Glutamatergic neuron (in vitro differentiated cells): ENCODE results near the gene ANK3. TPM values are rescaled to one million over a fixed set of nuclear protein-coding genes. Genes with fewer than 3 reads are reported as not detected.

Source experiments
- DNase-seq: peaks from one replicate; pipeline ENCODE4 v3.0.0; 2022
- H3K27ac Mint-ChIP-seq: one replicate; pipeline ENCODE4 v1.8.0; 2020; ENCODE audit warnings: mild to moderate bottlenecking, mixed read lengths, inconsistent platforms; ENCODE audit not compliant: unreplicated experiment
- H3K27me3 Mint-ChIP-seq: one replicate; pipeline ENCODE4 v1.8.0; 2020; ENCODE audit warnings: mild to moderate bottlenecking, moderate library complexity, mixed read lengths, inconsistent platforms; ENCODE audit not compliant: unreplicated experiment
- H3K36me3 Mint-ChIP-seq: one replicate; pipeline ENCODE4 v1.8.0; 2020; ENCODE audit warnings: mild to moderate bottlenecking, mixed read lengths, inconsistent platforms; ENCODE audit not compliant: unreplicated experiment
- H3K4me1 Mint-ChIP-seq: one replicate; pipeline ENCODE4 v1.8.0; 2020; ENCODE audit warnings: mild to moderate bottlenecking, low read depth, mixed read lengths, inconsistent platforms; ENCODE audit not compliant: unreplicated experiment
- H3K4me3 Mint-ChIP-seq: one replicate; pipeline ENCODE4 v1.8.0; 2020; ENCODE audit warnings: mild to moderate bottlenecking, mixed read lengths, inconsistent platforms; ENCODE audit not compliant: unreplicated experiment
- H3K9me3 Mint-ChIP-seq: one replicate; pipeline ENCODE4 v1.8.0; 2020; ENCODE audit warnings: mild to moderate bottlenecking, moderate library complexity, mixed read lengths, inconsistent platforms; ENCODE audit not compliant: unreplicated experiment
- total RNA-seq: library from RNA; stranded (reverse); fragmentation: NEBNext Ultra II Directional; extraction: Animal tissue kit (Norgen Biotek cat#: 25700); gene quantifications from one replicate; pipeline ENCODE4 v1.2.1, GENCODE V29; 2021; ENCODE audit not compliant: unreplicated experiment
- TF ChIP-seq, protein P1 (sequence below): fragments of 200-600 bp; sonication (generic); IDR thresholded peaks from one replicate; pipeline ENCODE4 v1.5.0; 2021; ENCODE audit not compliant: partially characterized antibody, unreplicated experiment

Gene ANK3
- total RNA-seq, 1 donor from 2014 or later, result 84.9 TPM

DNA sequence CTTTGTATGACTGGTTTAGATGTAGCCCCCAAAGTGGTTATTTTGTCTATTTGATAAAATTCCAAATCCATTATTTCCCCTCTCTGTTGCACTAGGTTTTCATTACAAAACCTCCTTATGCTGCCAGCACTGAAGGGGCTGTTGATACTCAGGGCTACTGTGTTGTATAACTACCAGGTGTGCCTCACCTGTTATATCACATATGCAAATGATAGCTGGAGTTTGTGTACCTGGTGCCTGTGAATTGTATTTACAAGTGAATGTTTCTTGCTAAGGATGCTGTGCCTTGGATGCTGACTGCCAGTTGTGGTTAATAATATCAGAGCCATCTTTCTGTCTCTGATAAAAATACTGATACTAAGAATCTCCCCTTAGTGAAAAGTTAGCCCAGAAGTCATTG, 398.6 kb downstream of the ANK3 start:
- Mint-ChIP-seq H3K9me3 (no peaks in the 10 kb centered on the region), H3K36me3 (no peaks in the 10 kb centered on the region), H3K4me1 (peaks cover 4% of the 10 kb centered on the region), H3K27ac (no peak overlapping the region), H3K27me3 (no peaks in the 10 kb centered on the region), H3K4me3 (no peak overlapping the region)
- TF ChIP-seq, protein P1, sequence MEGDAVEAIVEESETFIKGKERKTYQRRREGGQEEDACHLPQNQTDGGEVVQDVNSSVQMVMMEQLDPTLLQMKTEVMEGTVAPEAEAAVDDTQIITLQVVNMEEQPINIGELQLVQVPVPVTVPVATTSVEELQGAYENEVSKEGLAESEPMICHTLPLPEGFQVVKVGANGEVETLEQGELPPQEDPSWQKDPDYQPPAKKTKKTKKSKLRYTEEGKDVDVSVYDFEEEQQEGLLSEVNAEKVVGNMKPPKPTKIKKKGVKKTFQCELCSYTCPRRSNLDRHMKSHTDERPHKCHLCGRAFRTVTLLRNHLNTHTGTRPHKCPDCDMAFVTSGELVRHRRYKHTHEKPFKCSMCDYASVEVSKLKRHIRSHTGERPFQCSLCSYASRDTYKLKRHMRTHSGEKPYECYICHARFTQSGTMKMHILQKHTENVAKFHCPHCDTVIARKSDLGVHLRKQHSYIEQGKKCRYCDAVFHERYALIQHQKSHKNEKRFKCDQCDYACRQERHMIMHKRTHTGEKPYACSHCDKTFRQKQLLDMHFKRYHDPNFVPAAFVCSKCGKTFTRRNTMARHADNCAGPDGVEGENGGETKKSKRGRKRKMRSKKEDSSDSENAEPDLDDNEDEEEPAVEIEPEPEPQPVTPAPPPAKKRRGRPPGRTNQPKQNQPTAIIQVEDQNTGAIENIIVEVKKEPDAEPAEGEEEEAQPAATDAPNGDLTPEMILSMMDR, result no peak
- DNase-seq, result no peak

DNA sequence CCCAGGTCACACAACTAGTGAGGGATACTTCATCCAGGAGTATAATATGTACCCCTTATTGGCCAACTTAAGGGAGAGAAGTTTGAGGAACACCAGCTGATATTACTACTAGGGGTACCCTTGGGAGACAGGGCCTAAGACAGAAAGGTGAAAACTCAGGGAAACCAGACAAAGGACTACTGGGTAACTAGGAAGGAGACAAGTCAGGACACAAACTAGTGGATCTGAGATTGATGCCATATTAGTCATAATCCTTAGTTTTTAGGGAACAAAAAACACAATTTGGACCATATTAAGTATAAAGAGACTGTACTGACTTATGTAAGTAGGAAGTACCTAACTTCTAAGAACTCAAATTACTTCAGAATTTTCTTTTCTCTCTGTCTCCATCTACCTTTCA, 404.0 kb downstream of the ANK3 start:
- DNase-seq, result no peak
- Mint-ChIP-seq H3K27ac (no peak overlapping the region), H3K36me3 (no peaks in the 10 kb centered on the region), H3K4me3 (no peak overlapping the region), H3K27me3 (no peaks in the 10 kb centered on the region), H3K9me3 (no peaks in the 10 kb centered on the region), H3K4me1 (no peaks in the 10 kb centered on the region)
- TF ChIP-seq, protein P1, result no peak

DNA sequence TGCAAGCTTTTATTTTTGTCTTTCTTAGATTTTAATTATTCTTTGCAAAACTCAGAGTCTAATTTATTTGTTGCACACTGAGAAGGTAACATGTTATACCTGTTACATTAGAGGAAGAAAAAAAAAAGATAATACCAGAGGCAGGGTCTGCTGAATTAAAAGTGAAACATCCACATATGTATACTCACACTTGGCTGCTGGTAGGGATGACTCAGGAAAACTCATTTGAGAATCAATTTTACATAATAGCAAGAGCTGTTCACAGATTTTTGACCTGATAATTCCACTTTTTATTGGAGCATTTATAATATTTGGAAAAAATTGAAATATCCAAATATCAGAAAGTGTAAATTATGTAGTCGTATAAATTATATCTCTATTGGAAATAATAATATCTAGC, 405.3 kb downstream of the ANK3 start:
- H3K4me3 Mint-ChIP-seq, result no peak overlapping the region
- DNase-seq, result no peak
- no peaks in the 10 kb centered on the region for H3K36me3 Mint-ChIP-seq
- no peak overlapping the region for H3K27ac Mint-ChIP-seq
- no peaks in the 10 kb centered on the region for H3K4me1 Mint-ChIP-seq
- TF ChIP-seq, protein P1, result no peak
- no peaks in the 10 kb centered on the region for H3K9me3 Mint-ChIP-seq
- no peaks in the 10 kb centered on the region for H3K27me3 Mint-ChIP-seq

DNA sequence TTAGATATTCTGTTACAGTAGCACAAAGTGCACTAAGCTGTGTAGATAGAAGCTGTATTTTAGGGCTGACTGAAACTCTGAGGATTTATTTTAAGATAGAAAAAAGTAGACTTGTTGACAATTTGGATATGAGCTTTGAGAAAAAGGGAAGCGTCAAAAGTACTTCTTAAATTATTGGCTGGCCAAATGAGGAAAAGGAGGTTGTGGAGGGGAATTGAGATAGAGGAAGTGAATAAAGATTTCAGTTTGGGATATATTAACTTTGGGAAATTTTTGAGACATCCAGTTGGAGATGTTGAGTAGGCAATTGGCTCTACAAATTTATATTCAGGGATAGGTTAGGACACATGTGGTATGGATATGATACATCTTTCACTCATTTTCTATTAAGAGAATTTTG, 409.3 kb downstream of the ANK3 start:
- TF ChIP-seq, protein P1, result no peak
- no peaks in the 10 kb centered on the region for H3K4me1 Mint-ChIP-seq

DNA sequence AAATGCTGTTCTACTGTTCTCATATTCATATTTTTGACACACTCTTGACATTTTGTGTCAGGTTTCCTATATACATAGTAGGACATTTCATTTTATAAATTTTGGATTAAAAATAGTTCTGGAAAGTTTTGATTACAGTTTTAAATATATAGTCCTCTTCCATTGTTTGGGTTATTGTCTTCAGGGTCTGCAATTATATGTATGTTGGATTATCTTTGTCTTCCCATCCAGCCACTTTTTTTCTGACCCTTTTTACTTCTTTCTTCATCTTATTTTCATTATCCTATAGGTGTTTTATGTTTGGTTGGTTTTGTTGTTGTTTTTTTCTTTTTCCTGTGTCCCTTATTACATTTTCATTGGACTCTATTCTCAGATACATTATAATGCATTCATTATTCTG, 412.2 kb downstream of the ANK3 start:
- Mint-ChIP-seq H3K27me3 (peaks cover 2% of the 10 kb centered on the region), H3K4me3 (no peak overlapping the region), H3K9me3 (peaks cover 3% of the 10 kb centered on the region)

More for the DNA sequence above, 409.3 kb downstream of the ANK3 start:
- Mint-ChIP-seq H3K9me3 (peaks cover 3% of the 10 kb centered on the region), H3K27me3 (no peaks in the 10 kb centered on the region), H3K36me3 (peaks cover 6% of the 10 kb centered on the region), H3K27ac (no peak overlapping the region), H3K4me3 (no peak overlapping the region)
- no peak for DNase-seq

More for the DNA sequence above, 412.2 kb downstream of the ANK3 start:
- Mint-ChIP-seq H3K4me1 (no peaks in the 10 kb centered on the region), H3K36me3 (peaks cover 6% of the 10 kb centered on the region), H3K27ac (no peak overlapping the region)
- TF ChIP-seq, protein P1, result no peak
- no peak for DNase-seq
